Uterus (tissue), 2 donors: ENCODE results near the gene SIGLEC12.

Experiments
- CTCF ChIP-seq, 4 experiments: fragments of 200-600 bp in 2 of 4; fragments of 450-650 bp in 2 of 4; sonication (generic) in 2 of 4; IDR thresholded peaks; one replicate each; pipeline ENCODE4 v1.5.1; 2016 to 2019; ENCODE audit warnings: antibody characterized with exemption in 4 of 4, mild to moderate bottlenecking in 2 of 4, moderate library complexity in 1 of 4
- POLR2A ChIP-seq, 2 donors: fragments of 450-650 bp; IDR thresholded peaks; one replicate each; pipeline ENCODE4 v1.6.1; 2016; ENCODE audit warnings: antibody characterized with exemption in 2 of 2, mild to moderate bottlenecking in 1 of 2, moderate library complexity in 1 of 2

GRCh38 chr19:51470966-51471365 is 30.6 kb downstream of the SIGLEC12 start:
- TF ChIP-seq CTCF (IDR thresholded peaks at IDR 0.05), result no peak
- TF ChIP-seq POLR2A (IDR thresholded peaks at IDR 0.05), result no peak
